H1 (cell line): ENCODE measurements around the gene DOK6.

ENCODE experiments used
- CTCF ChIP-seq, 3 experiments: IDR thresholded peaks; 1 replicate in 2 of 3; 2 replicates in 1 of 3; pipeline versions ENCODE4 v1.5.1 to v1.6.1; 2011; ENCODE audit warnings: low read length in 3 of 3, mild to moderate bottlenecking in 3 of 3, inconsistent platforms in 2 of 3, low read depth in 1 of 3, moderate library complexity in 1 of 3; ENCODE audit not compliant: insufficient read depth in 1 of 3; ENCODE audit errors: control extremely low read depth in 1 of 3
- JUND ChIP-seq: IDR thresholded peaks from 2 replicates; pipeline ENCODE4 v1.6.1; 2011; ENCODE audit warnings: mild to moderate bottlenecking, improper control_type of control experiment, low read length
- ZNF274 ChIP-seq: IDR thresholded peaks from 2 replicates; pipeline ENCODE4 v1.7.0; 2012; ENCODE audit warnings: low read length, borderline replicate concordance; ENCODE audit errors: extremely low read depth

- TF ChIP-seq CTCF (IDR thresholded peaks at IDR 0.05; ENCODE audit: control extremely low read depth in 1 of 3, insufficient read depth in 1 of 3, low read depth in 1 of 3, low read length in 3 of 3): no peak
- TF ChIP-seq JUND: no peak
- no peak for TF ChIP-seq ZNF274
Observed at GRCh38 chr18:69401972-69402532, 1.4 kb downstream of the DOK6 start.
